ENCODE data around the gene CACNA2D3. TPM values are rescaled to one million over a fixed set of nuclear protein-coding genes. Genes with fewer than 3 reads are reported as not detected.

CACNA2D3 gene
- total RNA-seq, 2 donors from 2014 or later: not detected

DNA sequence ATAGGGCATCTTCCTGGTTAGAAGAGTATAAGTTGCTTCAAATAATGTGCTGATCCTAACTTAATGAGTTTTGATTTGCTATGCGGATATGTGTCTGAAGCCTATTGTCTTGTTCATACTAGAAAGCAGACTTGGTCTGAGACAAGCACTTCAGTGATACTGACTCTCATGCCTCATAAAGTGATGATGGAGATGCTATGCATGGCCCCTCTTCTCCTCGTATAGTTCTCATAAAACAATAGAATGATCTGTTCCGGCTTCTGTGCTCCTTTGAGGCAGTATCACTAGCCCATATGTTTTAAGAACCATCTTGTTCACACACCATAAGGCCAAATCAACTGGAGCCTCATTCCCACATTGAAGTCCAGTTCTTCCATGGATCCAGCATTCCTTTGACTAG, 583.4 kb downstream of the CACNA2D3 start:
- Mint-ChIP-seq H3K36me3 (ENCODE audit: low read depth) (no peaks in the 10 kb centered on the region), H3K27ac (no peak overlapping the region), H3K27me3 (no peaks in the 10 kb centered on the region), H3K4me1 (no peaks in the 10 kb centered on the region), H3K9me3 (peaks cover 7% of the 10 kb centered on the region), H3K4me3 (no peak overlapping the region)
- ATAC-seq (replicated peaks): no peak

DNA sequence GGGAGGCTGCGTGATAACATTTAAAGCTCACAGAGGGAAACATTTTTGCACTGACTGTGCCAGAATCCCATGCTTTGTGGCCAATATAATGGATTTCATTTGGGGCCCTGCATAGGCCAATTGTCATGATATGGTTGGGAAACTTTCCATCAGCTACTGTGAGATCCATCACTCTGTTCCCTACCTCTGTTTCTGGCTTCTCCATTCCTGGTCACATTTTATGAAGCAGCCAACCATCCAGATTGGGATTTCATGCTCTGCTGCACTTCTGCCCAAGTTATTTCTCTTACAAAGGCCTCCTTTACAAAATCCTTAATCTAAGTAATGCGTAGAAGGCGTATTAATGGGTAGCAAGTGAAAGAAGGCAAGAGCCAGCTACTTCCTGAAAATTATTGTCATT, 584.4 kb downstream of the CACNA2D3 start:
- no peak for ATAC-seq (replicated peaks)
- no peaks in the 10 kb centered on the region for H3K36me3 Mint-ChIP-seq (ENCODE audit: low read depth)
- H3K4me1 Mint-ChIP-seq: no peaks in the 10 kb centered on the region
- no peak overlapping the region for H3K27ac Mint-ChIP-seq
- H3K9me3 Mint-ChIP-seq: peaks cover 7% of the 10 kb centered on the region
- no peaks in the 10 kb centered on the region for H3K27me3 Mint-ChIP-seq
- H3K4me3 Mint-ChIP-seq: no peak overlapping the region

DNA sequence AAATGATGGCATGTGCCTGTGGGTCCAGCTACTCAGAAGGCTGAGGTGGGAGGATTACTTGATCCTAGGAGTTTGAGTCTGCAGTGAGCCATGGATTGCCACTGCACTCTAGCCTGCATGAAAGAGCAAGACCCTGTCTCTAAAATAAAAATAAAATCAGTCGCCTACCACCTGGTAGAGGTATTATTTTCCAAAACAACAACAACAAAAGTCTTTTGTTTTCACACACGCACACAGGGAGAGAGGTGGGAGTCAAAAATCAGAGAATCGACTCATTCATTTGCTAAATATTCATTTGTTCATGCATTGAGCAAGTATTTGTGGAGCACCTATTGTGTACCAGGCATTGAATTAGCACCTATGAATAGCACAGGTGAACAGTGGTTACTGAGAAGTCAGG, 587.4 kb downstream of the CACNA2D3 start:
- H3K27me3 Mint-ChIP-seq: no peaks in the 10 kb centered on the region
- ATAC-seq (replicated peaks): no peak
- H3K9me3 Mint-ChIP-seq: peaks cover 12% of the 10 kb centered on the region
- H3K36me3 Mint-ChIP-seq (ENCODE audit: low read depth): no peaks in the 10 kb centered on the region
- H3K27ac Mint-ChIP-seq: no peak overlapping the region
- H3K4me1 Mint-ChIP-seq: no peaks in the 10 kb centered on the region
- H3K4me3 Mint-ChIP-seq: no peak overlapping the region

DNA sequence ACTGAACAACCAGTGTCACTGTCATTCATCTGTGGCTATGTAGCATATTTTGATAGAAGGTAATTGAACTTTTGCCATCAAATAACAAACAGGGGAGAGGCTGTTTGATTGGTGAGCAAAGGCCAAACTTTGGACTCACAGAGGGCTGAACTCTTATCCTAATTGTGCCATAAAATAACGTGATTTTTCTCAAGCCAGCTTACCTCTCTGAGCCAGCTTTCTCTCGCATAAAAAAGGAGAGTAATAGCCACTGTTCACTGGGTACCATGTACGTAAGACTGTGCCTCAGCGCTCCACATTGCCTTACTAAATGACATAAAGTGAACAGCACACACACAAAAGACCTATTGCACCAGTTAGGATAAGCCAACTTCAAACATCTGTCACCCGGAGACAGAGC, 588.6 kb downstream of the CACNA2D3 start:
- Mint-ChIP-seq H3K36me3 (ENCODE audit: low read depth) (no peaks in the 10 kb centered on the region), H3K27me3 (no peaks in the 10 kb centered on the region), H3K9me3 (peaks cover 12% of the 10 kb centered on the region), H3K4me1 (no peaks in the 10 kb centered on the region), H3K4me3 (no peak overlapping the region), H3K27ac (no peak overlapping the region)
- no peak for ATAC-seq (replicated peaks)

DNA sequence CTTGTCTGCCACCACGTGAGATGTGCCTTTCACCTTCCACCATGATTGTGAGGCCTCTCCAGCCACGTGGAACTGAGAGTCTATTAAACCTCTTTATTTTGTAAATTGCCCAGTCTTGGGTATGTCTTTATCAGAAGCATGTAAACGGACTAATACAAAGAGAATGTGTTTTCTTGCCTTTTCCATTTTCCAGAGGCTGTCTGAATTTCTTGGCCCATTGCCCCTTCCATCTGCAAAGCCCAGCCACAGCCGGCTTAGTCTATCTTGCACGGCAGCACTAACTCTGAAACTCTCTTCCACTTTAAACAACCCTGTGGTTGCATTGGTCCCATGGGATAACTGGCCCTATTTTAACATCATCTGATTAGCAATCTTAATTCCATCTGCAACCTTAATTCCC, 590.2 kb downstream of the CACNA2D3 start:
- no peak overlapping the region for H3K4me3 Mint-ChIP-seq
- peaks cover 12% of the 10 kb centered on the region for H3K9me3 Mint-ChIP-seq
- no peak overlapping the region for H3K27ac Mint-ChIP-seq
- no peaks in the 10 kb centered on the region for H3K27me3 Mint-ChIP-seq
- no peak for ATAC-seq (replicated peaks)
- H3K4me1 Mint-ChIP-seq: no peaks in the 10 kb centered on the region
- H3K36me3 Mint-ChIP-seq (ENCODE audit: low read depth): no peaks in the 10 kb centered on the region

DNA sequence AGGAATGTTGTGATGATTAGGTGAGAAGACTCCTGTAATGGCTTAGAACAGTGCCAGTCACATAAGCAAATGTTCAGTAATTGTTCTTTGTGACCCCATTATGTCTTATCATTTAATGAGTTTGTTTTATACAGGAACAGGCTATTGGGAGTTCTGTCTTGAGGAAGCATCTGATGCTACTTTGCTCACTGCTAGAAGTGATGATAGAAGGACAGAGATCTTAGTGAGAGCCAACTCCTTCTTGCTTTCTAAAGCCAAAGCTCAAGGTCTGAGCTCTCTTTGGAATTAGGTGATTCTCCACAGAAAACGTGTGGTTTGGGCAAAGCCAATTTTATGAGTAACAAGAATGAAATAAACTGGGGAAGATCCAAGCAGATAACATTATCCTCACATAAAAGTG, 590.7 kb downstream of the CACNA2D3 start:
- no peak for ATAC-seq (replicated peaks)
- H3K4me1 Mint-ChIP-seq: no peaks in the 10 kb centered on the region
- no peaks in the 10 kb centered on the region for H3K36me3 Mint-ChIP-seq (ENCODE audit: low read depth)

DNA sequence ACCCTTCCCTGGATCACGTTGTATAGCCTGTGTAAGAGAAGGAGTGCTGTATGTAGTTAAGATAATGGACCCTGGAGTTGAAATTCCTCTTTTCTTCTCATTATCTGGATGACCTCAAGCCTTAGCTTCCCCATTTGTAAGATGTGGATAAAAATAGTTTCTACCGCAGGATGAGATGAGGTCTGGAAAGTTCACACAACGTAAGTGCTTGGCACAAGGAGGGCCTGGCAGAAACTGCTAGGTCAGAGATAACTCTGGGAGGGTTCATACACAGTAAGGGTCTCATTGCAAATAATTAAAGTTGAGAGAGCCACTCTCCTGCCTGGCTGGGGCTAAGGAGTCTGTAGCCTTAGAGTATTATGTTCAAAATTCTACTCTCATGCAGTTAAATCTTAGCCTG, 591.1 kb downstream of the CACNA2D3 start:
- Mint-ChIP-seq H3K4me1 (no peaks in the 10 kb centered on the region), H3K27ac (no peak overlapping the region), H3K4me3 (no peak overlapping the region), H3K27me3 (no peaks in the 10 kb centered on the region), H3K36me3 (ENCODE audit: low read depth) (no peaks in the 10 kb centered on the region), H3K9me3 (peaks cover 7% of the 10 kb centered on the region)
- ATAC-seq (replicated peaks): no peak

More for the DNA sequence above, 590.7 kb downstream of the CACNA2D3 start:
- H3K4me3 Mint-ChIP-seq: no peak overlapping the region
- H3K9me3 Mint-ChIP-seq: peaks cover 8% of the 10 kb centered on the region
- H3K27ac Mint-ChIP-seq: no peak overlapping the region
- H3K27me3 Mint-ChIP-seq: no peaks in the 10 kb centered on the region

DNA sequence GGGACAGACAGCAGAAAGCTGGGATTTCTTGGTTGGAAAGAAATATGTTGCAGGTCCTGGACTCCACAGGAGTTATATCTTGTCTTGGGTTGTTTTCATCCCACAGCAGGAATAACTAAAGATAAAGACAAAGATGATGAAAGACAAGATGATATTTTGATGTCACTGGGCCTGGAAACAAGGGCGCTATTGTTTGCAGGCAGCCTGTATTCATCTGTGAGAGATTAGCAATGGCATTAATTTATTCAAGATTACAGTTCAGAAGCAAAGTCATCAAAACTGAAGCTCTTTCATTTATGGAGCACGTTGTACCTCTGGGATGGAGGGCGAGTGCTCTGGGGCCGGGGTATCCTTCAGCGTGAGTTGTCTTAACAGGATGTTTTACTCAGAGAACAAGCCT, 591.7 kb downstream of the CACNA2D3 start:
- Mint-ChIP-seq H3K27me3 (no peaks in the 10 kb centered on the region), H3K36me3 (ENCODE audit: low read depth) (no peaks in the 10 kb centered on the region), H3K9me3 (peaks cover 7% of the 10 kb centered on the region), H3K4me3 (no peak overlapping the region), H3K27ac (no peak overlapping the region), H3K4me1 (no peaks in the 10 kb centered on the region)
- no peak for ATAC-seq (replicated peaks)

DNA sequence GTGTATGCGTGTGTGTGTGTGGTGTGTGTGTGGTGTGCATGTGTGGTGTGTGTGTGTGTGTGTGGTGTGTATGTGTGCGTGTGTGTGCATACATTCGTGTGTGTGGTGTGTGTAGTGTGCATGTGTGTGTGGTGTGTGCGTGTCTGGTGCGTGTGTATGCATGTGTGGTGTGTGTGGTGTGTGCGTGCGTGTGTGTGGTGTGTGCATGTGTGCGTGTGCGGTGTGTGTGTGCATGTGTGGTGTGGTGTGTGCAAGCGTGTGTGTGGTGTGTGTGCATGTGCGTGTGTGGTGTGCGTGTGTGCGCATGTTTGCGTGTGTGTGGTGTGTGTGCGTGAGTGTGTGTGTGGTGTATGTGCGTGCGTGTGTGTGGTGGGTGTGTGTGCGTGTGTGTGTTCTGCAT, 595.2 kb downstream of the CACNA2D3 start:
- Mint-ChIP-seq H3K27ac (no peak overlapping the region), H3K9me3 (peaks cover 9% of the 10 kb centered on the region), H3K4me3 (no peak overlapping the region), H3K4me1 (no peaks in the 10 kb centered on the region), H3K27me3 (peaks cover 6% of the 10 kb centered on the region), H3K36me3 (ENCODE audit: low read depth) (no peaks in the 10 kb centered on the region)
- ATAC-seq (replicated peaks): no peak

DNA sequence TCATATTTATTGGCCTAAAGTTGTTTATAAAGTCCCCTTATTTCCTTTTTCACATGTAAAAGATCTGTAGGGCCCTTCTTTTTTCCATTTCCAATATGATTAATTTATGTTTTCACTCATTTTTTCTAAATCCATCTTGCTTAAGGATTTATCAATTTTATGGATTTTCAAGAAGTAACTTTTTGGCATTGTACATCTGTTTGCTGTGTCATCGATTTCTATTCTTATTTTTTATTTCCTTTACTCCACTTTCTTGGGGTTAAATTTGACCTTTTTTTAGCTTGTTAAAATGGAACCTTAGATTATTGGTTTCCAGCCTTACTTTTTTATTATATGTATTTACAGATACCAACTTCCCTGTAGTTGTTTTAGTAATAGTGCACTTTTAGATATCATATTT, 597.6 kb downstream of the CACNA2D3 start:
- no peak overlapping the region for H3K27ac Mint-ChIP-seq
- H3K36me3 Mint-ChIP-seq (ENCODE audit: low read depth): no peaks in the 10 kb centered on the region
- no peaks in the 10 kb centered on the region for H3K4me1 Mint-ChIP-seq
- no peak for ATAC-seq (replicated peaks)
- H3K9me3 Mint-ChIP-seq: peaks cover 9% of the 10 kb centered on the region
- no peak overlapping the region for H3K4me3 Mint-ChIP-seq
- H3K27me3 Mint-ChIP-seq: peaks cover 6% of the 10 kb centered on the region

DNA sequence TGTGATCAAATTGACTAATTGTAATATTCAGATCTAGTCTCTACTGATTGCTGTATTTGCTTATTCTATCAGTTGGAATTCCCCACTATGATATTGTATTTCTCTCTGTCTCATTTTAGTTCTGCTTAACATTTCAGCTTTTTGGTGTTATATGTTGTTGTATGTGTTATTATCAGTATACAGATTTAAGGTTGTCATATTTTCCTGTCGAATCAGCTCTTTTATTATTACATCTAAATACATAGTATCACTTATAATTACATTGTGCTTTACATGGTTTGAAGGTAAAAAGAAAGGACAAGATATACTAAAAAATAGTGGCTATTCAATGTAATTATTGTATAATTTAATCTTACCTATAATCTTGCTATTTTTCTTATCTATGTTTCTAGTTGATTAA, 598.3 kb downstream of the CACNA2D3 start:
- H3K4me3 Mint-ChIP-seq: no peak overlapping the region
- H3K27ac Mint-ChIP-seq: no peak overlapping the region
- no peak for ATAC-seq (replicated peaks)
- H3K4me1 Mint-ChIP-seq: no peaks in the 10 kb centered on the region
- peaks cover 6% of the 10 kb centered on the region for H3K27me3 Mint-ChIP-seq
- H3K36me3 Mint-ChIP-seq (ENCODE audit: low read depth): no peaks in the 10 kb centered on the region
- H3K9me3 Mint-ChIP-seq: peaks cover 12% of the 10 kb centered on the region

DNA sequence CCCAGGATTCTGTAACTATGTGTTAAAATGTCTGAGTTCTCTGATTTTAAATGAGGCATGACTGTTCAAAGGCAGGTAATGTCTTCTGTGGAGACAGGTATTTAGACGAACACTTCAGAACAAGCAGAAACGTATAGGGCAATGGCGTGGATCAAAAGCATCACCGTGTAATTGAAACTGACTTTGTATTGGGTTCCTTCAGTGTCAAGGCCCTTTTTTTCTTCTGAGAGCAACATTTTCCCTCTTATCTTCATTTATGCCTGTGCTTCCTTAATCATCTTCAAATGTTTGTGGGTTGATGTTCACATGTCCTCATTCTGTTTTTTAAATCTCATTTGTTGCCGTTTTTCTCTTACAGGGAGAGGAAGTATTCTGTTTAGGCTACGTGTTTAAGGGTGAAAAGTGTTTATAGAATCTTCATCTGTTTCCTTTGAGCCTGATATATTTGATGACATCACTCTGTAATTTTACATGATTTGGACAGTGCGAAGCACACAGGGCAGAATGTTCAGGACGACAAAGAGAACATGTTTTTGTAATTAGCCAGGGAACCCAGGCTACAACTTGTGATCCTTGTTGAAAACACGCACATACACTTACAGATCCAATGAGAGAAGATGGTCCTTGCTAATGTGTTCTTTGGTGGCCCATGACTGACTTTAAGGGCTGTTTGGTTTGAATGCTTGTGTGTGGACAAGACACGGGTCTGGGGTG, 609.5 kb downstream of the CACNA2D3 start:
- Mint-ChIP-seq H3K36me3 (ENCODE audit: low read depth) (no peaks in the 10 kb centered on the region), H3K27ac (no peak overlapping the region), H3K9me3 (peaks cover 7% of the 10 kb centered on the region), H3K27me3 (no peaks in the 10 kb centered on the region), H3K4me1 (no peaks in the 10 kb centered on the region), H3K4me3 (no peak overlapping the region)
- ATAC-seq (replicated peaks): no peak

DNA sequence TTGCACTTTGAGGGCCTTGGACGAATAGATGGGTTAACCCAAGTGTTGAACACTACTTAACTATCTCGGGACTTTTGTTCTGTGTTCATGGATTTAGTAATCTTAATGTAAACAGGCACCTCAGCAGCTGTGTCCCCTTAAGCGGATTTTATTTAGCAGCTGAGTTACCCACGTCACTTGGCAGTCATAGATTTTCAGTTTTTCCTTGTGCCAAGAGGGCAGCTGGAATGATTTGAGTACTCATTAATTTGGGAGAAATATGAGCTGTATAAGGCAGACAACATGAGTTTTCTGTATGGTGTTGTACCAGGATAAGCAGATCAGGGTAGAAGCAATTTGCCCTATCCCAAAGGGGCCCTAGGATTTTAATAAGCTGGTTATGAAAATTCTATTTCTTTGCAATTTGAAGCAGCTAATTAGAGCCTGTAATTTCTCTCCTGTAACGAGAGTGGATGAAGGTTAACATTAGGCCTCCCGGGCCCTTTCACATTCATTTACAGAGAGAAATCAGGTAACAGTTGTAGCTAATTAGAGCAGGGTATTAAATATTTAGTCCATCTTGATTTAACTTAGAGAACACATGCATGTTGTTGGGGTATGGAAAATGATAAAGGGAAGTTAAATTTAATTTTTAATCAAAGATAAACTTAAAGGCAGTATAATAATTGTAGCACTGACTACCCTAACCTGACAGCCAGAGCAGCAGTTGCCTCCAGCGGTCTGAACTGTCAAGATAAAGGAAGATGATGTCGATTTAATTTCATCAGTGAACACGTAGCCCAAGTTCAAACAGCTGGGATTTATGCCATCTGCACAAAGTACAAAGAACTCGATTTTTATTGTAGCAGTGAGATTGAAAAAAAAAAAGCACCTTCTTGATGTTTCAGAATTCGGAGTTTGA, 611.0 kb downstream of the CACNA2D3 start:
- Mint-ChIP-seq H3K9me3 (peaks cover 3% of the 10 kb centered on the region), H3K4me3 (no peak overlapping the region), H3K36me3 (ENCODE audit: low read depth) (no peaks in the 10 kb centered on the region), H3K27ac (no peak overlapping the region), H3K27me3 (peaks cover 4% of the 10 kb centered on the region), H3K4me1 (no peaks in the 10 kb centered on the region)
- ATAC-seq (replicated peaks): no peak

DNA sequence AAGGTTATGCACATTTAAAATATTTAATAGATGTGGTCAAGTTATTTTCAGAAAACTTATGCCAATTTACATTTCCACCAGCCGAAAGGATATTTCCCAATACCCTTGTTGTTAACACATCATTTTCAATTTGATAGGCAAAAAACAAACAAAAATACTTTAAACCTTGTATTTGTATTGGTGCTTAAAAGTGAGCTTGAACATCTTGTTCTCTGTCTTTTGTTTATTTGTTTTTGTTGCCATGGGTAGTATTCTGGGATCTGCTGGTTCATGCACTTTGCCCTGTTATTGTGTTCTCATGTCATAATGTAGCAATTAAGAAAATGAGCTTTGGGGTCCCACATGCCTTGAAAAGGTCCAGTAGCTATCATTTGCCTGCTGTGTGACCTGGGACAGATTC, 614.1 kb downstream of the CACNA2D3 start:
- no peak overlapping the region for H3K4me3 Mint-ChIP-seq
- peaks cover 4% of the 10 kb centered on the region for H3K27me3 Mint-ChIP-seq

DNA sequence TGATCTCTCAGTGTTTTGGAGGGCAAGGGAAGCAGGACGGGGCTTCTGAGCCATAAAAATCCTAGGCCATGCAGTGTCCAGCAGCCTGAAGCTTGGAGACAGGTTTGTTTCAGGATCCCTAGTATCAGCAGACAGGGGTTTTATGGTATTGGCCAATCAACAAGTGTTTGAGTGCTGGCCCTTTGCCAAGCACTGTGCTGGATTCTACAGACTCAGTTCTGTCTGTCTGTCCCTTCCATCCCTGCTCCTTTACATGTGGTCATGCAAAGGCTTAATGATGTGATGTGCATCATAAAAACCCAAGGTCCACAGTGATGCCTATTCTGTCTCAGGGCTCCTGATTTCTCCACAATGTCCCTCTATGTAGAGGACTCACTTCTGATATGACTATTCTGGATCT, 621.4 kb downstream of the CACNA2D3 start:
- ATAC-seq (replicated peaks): no peak
- Mint-ChIP-seq H3K9me3 (peaks cover 9% of the 10 kb centered on the region), H3K27me3 (no peaks in the 10 kb centered on the region), H3K4me3 (no peak overlapping the region), H3K36me3 (ENCODE audit: low read depth) (no peaks in the 10 kb centered on the region), H3K27ac (no peak overlapping the region), H3K4me1 (no peaks in the 10 kb centered on the region)

More for the DNA sequence above, 614.1 kb downstream of the CACNA2D3 start:
- H3K9me3 Mint-ChIP-seq: no peaks in the 10 kb centered on the region
- no peak overlapping the region for H3K27ac Mint-ChIP-seq
- no peak for ATAC-seq (replicated peaks)
- H3K36me3 Mint-ChIP-seq (ENCODE audit: low read depth): no peaks in the 10 kb centered on the region
- no peaks in the 10 kb centered on the region for H3K4me1 Mint-ChIP-seq

Data from activated T-helper 17 cell treated with anti-CD3 and anti-CD28 coated beads, Interleukin-2, amount 50 U/mL, for 72 hours (primary cell).